Keratinocyte (primary cell): ENCODE measurements around the gene TMCO1. TPM values are rescaled to one million over a fixed set of nuclear protein-coding genes. Genes with fewer than 3 reads are reported as not detected.
"Not testable (repeated sequence)": the region's sequence is repeated elsewhere in the genome, so short reads cannot be mapped to it uniquely, and the experiment has no call there.

Experiments used
- DNase-seq: peaks from one replicate; pipeline ENCODE4 v3.0.0-alpha.2; 2011; ENCODE audit warnings: low read depth, missing footprints, low spot score
- FAIRE-seq: peaks from 2 replicates; lab custom pipeline; 2011; peaks lifted over from hg19 to GRCh38; lab: Jason Lieb, UNC
- H2AFZ ChIP-seq: 2 replicates; pipeline ENCODE4 v1.6.0; 2012; ENCODE audit warnings: low read length, control low read depth, inconsistent platforms; ENCODE audit not compliant: control insufficient read depth
- H3K27ac ChIP-seq: 2 replicates; pipeline ENCODE4 v1.5.1; 2011; ENCODE audit warnings: low read length; ENCODE audit not compliant: control insufficient read depth, insufficient read depth
- H3K27me3 ChIP-seq: 3 replicates; pipeline ENCODE4 v1.6.0; 2011; ENCODE audit warnings: low read length; ENCODE audit not compliant: control insufficient read depth, insufficient read depth; ENCODE audit errors: extremely low read depth
- H3K36me3 ChIP-seq, 2 experiments: 2 replicates in 1 of 2; 3 replicates in 1 of 2; pipeline ENCODE4 v1.5.1; 2011; ENCODE audit warnings: low read length in 2 of 2, mild to moderate bottlenecking in 1 of 2; ENCODE audit not compliant: control insufficient read depth in 2 of 2, insufficient read depth in 2 of 2; ENCODE audit errors: extremely low read depth in 1 of 2
- H3K4me1 ChIP-seq: 3 replicates; pipeline ENCODE4 v1.5.1; 2011; ENCODE audit warnings: low read length; ENCODE audit not compliant: control insufficient read depth, insufficient read depth; ENCODE audit errors: extremely low read depth
- H3K4me2 ChIP-seq: 3 replicates; pipeline ENCODE4 v1.6.0; 2011; ENCODE audit warnings: low read depth, low read length; ENCODE audit not compliant: control insufficient read depth, insufficient read depth; ENCODE audit errors: extremely low read depth
- H3K4me3 ChIP-seq, 3 experiments: fragments of 200-600 bp in 1 of 3; sonication (generic) in 1 of 3; 2 replicates in 2 of 3; 3 replicates in 1 of 3; pipeline ENCODE4 v1.5.1; 2011 to 2016; ENCODE audit warnings: low read length in 3 of 3, mild to moderate bottlenecking in 3 of 3, control low read depth in 2 of 3, inconsistent platforms in 1 of 3, low read depth in 1 of 3, mixed read lengths in 1 of 3, mixed run types in 1 of 3, moderate library complexity in 1 of 3; ENCODE audit not compliant: control insufficient read depth in 2 of 3, insufficient read depth in 2 of 3; ENCODE audit errors: extremely low read depth in 1 of 3
- H3K79me2 ChIP-seq: 2 replicates; pipeline ENCODE4 v1.6.0; 2012; ENCODE audit warnings: low read length; ENCODE audit not compliant: control insufficient read depth, insufficient read depth
- H3K9ac ChIP-seq: 3 replicates; pipeline ENCODE4 v1.6.0; 2011; ENCODE audit warnings: low read length; ENCODE audit not compliant: control insufficient read depth, insufficient read depth; ENCODE audit errors: extremely low read depth
- H3K9me1 ChIP-seq: 3 replicates; pipeline ENCODE4 v1.6.0; 2011; ENCODE audit warnings: low read length; ENCODE audit not compliant: control insufficient read depth, insufficient read depth; ENCODE audit errors: extremely low read depth
- H3K9me3 ChIP-seq: 2 replicates; pipeline ENCODE4 v1.5.1; 2012; ENCODE audit warnings: low read depth, low read length; ENCODE audit not compliant: control insufficient read depth
- H4K20me1 ChIP-seq: 3 replicates; pipeline ENCODE4 v1.6.0; 2011; ENCODE audit warnings: low read length; ENCODE audit not compliant: control insufficient read depth, insufficient read depth; ENCODE audit errors: extremely low read depth
- EZH2 ChIP-seq: IDR thresholded peaks from one replicate; pipeline ENCODE4 v1.6.1; 2012; ENCODE audit warnings: inconsistent platforms, mild to moderate bottlenecking, low read length, moderate library complexity
- dilution Hi-C: fragments of 300-500 bp; cut with MboI; formaldehyde crosslinking; loops from one replicate; pipeline ENCODE4 v1.7.0; 2020; ENCODE audit warnings: low sequenced_read_pairs; ENCODE audit not compliant: extremely low pct_ligation_motif_present
- polyA plus RNA-seq, 5 experiments: library from polyadenylated mRNA; depleted of rRNA in 3 of 5; stranded (reverse) in 3 of 5; stranded (forward) in 1 of 5; unstranded in 1 of 5; fragments of >200 nt; gene quantifications; 1 replicate in 1 of 5; 2 replicates in 3 of 5; 3 replicates in 1 of 5; pipeline versions ENCODE4 v1.2.1 to v1.2.3, GENCODE V29; 2011 to 2012; ENCODE audit warnings: missing spikeins in 2 of 5, low read depth in 1 of 5, low replicate concordance in 1 of 5
- TF ChIP-seq, protein P1 (sequence below), 3 experiments: IDR thresholded peaks in 1 of 3; conservative IDR thresholded peaks in 1 of 3; optimal IDR thresholded peaks in 1 of 3; 2 replicates in 2 of 3; 3 replicates in 1 of 3; pipeline versions ENCODE3 to v1.5.1; 2011; ENCODE audit warnings: low read length in 3 of 3, mild to moderate bottlenecking in 3 of 3, moderate library complexity in 2 of 3, control low read depth in 1 of 3, inconsistent platforms in 1 of 3; ENCODE audit not compliant: insufficient read depth in 2 of 3; ENCODE audit errors: extremely low read depth in 1 of 3

TMCO1 gene
- polyA plus RNA-seq, 1 donor (not counting 4 experiments of a cell fraction or from before 2014, with no cell fraction given), result 172 TPM

DNA sequence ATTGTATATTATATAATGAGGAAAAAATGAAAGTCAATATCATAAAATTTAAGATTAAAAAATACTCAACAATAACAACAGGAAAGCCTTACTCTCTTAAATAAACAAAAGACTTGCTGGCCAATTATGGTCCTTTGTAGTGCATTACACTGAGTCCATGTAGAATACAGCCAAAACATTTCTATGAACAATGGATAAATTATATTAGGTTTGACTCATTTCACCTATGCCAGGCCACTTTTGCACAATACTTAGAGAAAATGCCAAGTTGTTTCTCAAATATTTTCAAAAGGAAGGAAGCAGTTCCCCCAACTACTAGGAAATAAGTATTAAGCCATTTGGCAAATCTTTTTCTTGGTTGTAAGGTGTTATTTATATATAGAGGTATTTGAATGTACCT lies 38.9 kb upstream of the TMCO1 start:
- no peak for DNase-seq
- Histone ChIP-seq H3K9me3 (no peaks in the 10 kb centered on the region), H3K27me3 (no peaks in the 10 kb centered on the region), H3K9me1 (no peaks in the 10 kb centered on the region), H3K9ac (no peak overlapping the region), H3K4me2 (no peak overlapping the region), H3K79me2 (no peaks in the 10 kb centered on the region), H3K4me3 (no peak overlapping the region), H3K36me3 (no peaks in the 10 kb centered on the region), H2AFZ (no peak overlapping the region), H4K20me1 (no peaks in the 10 kb centered on the region), H3K4me1 (no peaks in the 10 kb centered on the region), H3K27ac (no peak overlapping the region)
- dilution Hi-C loops, result no loop called here
- TF ChIP-seq, protein P1, sequence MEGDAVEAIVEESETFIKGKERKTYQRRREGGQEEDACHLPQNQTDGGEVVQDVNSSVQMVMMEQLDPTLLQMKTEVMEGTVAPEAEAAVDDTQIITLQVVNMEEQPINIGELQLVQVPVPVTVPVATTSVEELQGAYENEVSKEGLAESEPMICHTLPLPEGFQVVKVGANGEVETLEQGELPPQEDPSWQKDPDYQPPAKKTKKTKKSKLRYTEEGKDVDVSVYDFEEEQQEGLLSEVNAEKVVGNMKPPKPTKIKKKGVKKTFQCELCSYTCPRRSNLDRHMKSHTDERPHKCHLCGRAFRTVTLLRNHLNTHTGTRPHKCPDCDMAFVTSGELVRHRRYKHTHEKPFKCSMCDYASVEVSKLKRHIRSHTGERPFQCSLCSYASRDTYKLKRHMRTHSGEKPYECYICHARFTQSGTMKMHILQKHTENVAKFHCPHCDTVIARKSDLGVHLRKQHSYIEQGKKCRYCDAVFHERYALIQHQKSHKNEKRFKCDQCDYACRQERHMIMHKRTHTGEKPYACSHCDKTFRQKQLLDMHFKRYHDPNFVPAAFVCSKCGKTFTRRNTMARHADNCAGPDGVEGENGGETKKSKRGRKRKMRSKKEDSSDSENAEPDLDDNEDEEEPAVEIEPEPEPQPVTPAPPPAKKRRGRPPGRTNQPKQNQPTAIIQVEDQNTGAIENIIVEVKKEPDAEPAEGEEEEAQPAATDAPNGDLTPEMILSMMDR (optimal IDR thresholded peaks at IDR 0.05 in 1 of 3, IDR thresholded peaks at IDR 0.05 in 1 of 3, conservative IDR thresholded peaks at IDR 0.05 in 1 of 3; ENCODE audit: extremely low read depth in 1 of 3, insufficient read depth in 2 of 3, low read length in 3 of 3), result no peak
- no peak for TF ChIP-seq EZH2
- no peak for FAIRE-seq

DNA sequence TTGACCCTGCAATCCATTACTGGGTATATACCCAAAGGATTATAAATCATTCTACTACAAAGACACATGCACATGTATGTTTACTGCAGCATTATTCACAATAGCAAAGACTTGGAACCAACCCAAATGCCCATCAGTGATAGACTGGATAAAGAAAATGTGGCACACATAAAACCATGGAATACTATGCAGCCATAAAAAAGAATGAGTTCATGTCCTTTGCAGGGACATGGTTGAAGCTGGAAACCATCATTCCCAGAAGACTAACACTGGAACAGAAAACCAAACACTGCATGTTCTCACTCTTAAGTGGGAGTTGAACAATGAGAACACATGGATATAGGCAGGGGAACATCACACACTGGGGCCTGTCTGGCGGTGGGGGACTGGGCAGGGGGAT lies 35.8 kb upstream of the TMCO1 start:
- H3K79me2 ChIP-seq, H3K4me3 ChIP-seq, H3K27me3 ChIP-seq, H2AFZ ChIP-seq, H4K20me1 ChIP-seq, DNase-seq, H3K9ac ChIP-seq, FAIRE-seq, H3K4me1 ChIP-seq, H3K9me3 ChIP-seq, dilution Hi-C loops, H3K9me1 ChIP-seq, H3K36me3 ChIP-seq, H3K27ac ChIP-seq, H3K4me2 ChIP-seq: not testable (repeated sequence)

DNA sequence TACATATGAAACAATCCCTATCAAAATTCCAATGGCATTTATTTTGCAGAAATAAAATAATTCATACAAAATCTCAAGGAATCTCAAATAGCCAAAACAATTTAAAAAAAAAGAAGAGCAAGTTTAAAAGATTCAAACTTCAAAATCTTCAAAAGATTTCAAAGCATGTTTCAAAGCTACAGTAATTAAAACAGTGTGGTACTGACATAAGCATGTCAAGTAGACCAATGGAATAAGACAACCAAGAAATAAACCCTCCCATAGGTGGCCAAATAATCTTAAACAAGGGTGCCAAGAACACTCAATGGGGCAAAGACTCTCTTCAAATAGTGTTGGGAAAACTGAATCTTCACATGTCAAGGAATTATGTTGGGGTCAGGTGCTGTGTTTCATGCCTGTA lies 30.7 kb upstream of the TMCO1 start:
- Histone ChIP-seq H4K20me1 (no peaks in the 10 kb centered on the region), H3K27me3 (no peaks in the 10 kb centered on the region), H3K79me2 (no peaks in the 10 kb centered on the region), H3K9ac (no peak overlapping the region), H3K4me3 (no peak overlapping the region), H3K4me1 (no peaks in the 10 kb centered on the region), H3K9me3 (no peaks in the 10 kb centered on the region), H3K9me1 (no peaks in the 10 kb centered on the region), H3K36me3 (no peaks in the 10 kb centered on the region), H3K4me2 (no peak overlapping the region), H3K27ac (no peak overlapping the region), H2AFZ (no peak overlapping the region)
- no peak for FAIRE-seq
- dilution Hi-C loops, result no loop called here
- no peak for TF ChIP-seq EZH2
- TF ChIP-seq, protein P1 (optimal IDR thresholded peaks at IDR 0.05 in 1 of 3, IDR thresholded peaks at IDR 0.05 in 1 of 3, conservative IDR thresholded peaks at IDR 0.05 in 1 of 3; ENCODE audit: extremely low read depth in 1 of 3, insufficient read depth in 2 of 3, low read length in 3 of 3), result no peak
- no peak for DNase-seq
